HG03196 (cell line): ENCODE measurements around the gene OR10A4.
"Not testable (repeated sequence)": the region's sequence is repeated elsewhere in the genome, so short reads cannot be mapped to it uniquely, and the experiment has no call there.

Experiments used
- ATAC-seq: cut with Tn5 transposase; IDR thresholded peaks from one replicate; pipeline ENCODE4 v1.9.1; 2021; ENCODE audit not compliant: unreplicated experiment

The OR10A4 gene

GRCh38 chr11:6895010-6895409 is 18.6 kb downstream of the OR10A4 start:
- peak; percentile 95 for ATAC-seq

GRCh38 chr11:6898911-6899310 is 22.5 kb downstream of the OR10A4 start:
- no peak for ATAC-seq

GRCh38 chr11:6900327-6900999 is 24.0 kb downstream of the OR10A4 start:
- ATAC-seq, result no peak

GRCh38 chr11:6904804-6905203 is 28.4 kb downstream of the OR10A4 start:
- ATAC-seq, result not testable (repeated sequence)

- no peak for ATAC-seq
Observed at GRCh38 chr11:6911378-6911777, 35.0 kb downstream of the OR10A4 start.

GRCh38 chr11:6911948-6912347 is 35.5 kb downstream of the OR10A4 start:
- no peak for ATAC-seq

GRCh38 chr11:6919698-6920097 is 43.3 kb downstream of the OR10A4 start:
- no peak for ATAC-seq

- no peak for ATAC-seq
Observed at GRCh38 chr11:6920702-6921101, 44.3 kb downstream of the OR10A4 start, which contains the start of gene OR2D3. Gene OR2D3, plus strand, starts transcription at chr11:6921002. Its CDS starts 0 bp downstream, at chr11:6921002.

GRCh38 chr11:6925007-6925577 is 48.7 kb downstream of the OR10A4 start:
- ATAC-seq, result no peak

- peak; percentile 10 for ATAC-seq
Observed at GRCh38 chr11:6925636-6926207, 49.3 kb downstream of the OR10A4 start.

GRCh38 chr11:6926208-6927029 is 50.0 kb downstream of the OR10A4 start, which contains the start of gene ZNF215:
Gene ZNF215, plus strand, starts transcription at chr11:6926426. Its CDS starts 5,847 bp downstream, at chr11:6932273.
- ATAC-seq, result peak; percentile 78

- peak; percentile 49 for ATAC-seq
Observed at GRCh38 chr11:6927030-6927617, 50.7 kb downstream of the OR10A4 start.
